WTC11 (cell line): ENCODE results near the gene SMCR8.

Experiments
- ELF4 ChIP-seq: sonication (generic); formaldehyde crosslinking; IDR thresholded peaks from 2 replicates; pipeline ENCODE4 v1.8.1; 2022; ENCODE audit warnings: low read depth, mild to moderate bottlenecking, moderate library complexity, missing genetic modification reagents
- HMGXB4 ChIP-seq: sonication (generic); formaldehyde crosslinking; IDR thresholded peaks from 2 replicates; pipeline ENCODE4 v1.8.1; 2023; ENCODE audit warnings: mild to moderate bottlenecking, moderate library complexity, missing genetic modification reagents
- RELA ChIP-seq: sonication (generic); formaldehyde crosslinking; IDR thresholded peaks from 2 replicates; pipeline ENCODE4 v1.8.1; 2022; ENCODE audit warnings: missing genetic modification reagents, mild to moderate bottlenecking, borderline replicate concordance
- TCF7 ChIP-seq: sonication (generic); formaldehyde crosslinking; IDR thresholded peaks from 2 replicates; pipeline ENCODE4 v1.8.0; 2022; ENCODE audit warnings: mild to moderate bottlenecking, low read depth, missing genetic modification reagents, moderate library complexity
- TEAD4 ChIP-seq: sonication (generic); formaldehyde crosslinking; IDR thresholded peaks from 2 replicates; pipeline ENCODE4 v1.8.0; 2022; ENCODE audit warnings: mild to moderate bottlenecking, missing genetic modification reagents
- TF ChIP-seq, protein P1 (sequence below): fragments of 200-600 bp; IDR thresholded peaks from 2 replicates; pipeline ENCODE4 v1.8.0; 2022; ENCODE audit warnings: antibody characterized with exemption
- TF ChIP-seq, protein P2 (sequence below): sonication (generic); formaldehyde crosslinking; IDR thresholded peaks from 2 replicates; pipeline ENCODE4 v1.8.0; 2022; ENCODE audit warnings: mild to moderate bottlenecking, missing genetic modification reagents

- TF ChIP-seq HMGXB4 (no peak), TEAD4 (CRISPR knock-in tag) (no peak), ELF4 (CRISPR knock-in tag) (no peak), TCF7 (CRISPR knock-in tag) (no peak), RELA (CRISPR knock-in tag) (no peak)
- TF ChIP-seq, protein P1, sequence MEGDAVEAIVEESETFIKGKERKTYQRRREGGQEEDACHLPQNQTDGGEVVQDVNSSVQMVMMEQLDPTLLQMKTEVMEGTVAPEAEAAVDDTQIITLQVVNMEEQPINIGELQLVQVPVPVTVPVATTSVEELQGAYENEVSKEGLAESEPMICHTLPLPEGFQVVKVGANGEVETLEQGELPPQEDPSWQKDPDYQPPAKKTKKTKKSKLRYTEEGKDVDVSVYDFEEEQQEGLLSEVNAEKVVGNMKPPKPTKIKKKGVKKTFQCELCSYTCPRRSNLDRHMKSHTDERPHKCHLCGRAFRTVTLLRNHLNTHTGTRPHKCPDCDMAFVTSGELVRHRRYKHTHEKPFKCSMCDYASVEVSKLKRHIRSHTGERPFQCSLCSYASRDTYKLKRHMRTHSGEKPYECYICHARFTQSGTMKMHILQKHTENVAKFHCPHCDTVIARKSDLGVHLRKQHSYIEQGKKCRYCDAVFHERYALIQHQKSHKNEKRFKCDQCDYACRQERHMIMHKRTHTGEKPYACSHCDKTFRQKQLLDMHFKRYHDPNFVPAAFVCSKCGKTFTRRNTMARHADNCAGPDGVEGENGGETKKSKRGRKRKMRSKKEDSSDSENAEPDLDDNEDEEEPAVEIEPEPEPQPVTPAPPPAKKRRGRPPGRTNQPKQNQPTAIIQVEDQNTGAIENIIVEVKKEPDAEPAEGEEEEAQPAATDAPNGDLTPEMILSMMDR: no peak
- TF ChIP-seq, protein P2, sequence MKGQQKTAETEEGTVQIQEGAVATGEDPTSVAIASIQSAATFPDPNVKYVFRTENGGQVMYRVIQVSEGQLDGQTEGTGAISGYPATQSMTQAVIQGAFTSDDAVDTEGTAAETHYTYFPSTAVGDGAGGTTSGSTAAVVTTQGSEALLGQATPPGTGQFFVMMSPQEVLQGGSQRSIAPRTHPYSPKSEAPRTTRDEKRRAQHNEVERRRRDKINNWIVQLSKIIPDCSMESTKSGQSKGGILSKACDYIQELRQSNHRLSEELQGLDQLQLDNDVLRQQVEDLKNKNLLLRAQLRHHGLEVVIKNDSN (CRISPR knock-in tag): no peak
Measured at GRCh38 chr17:18285296-18285695, 29.8 kb upstream of the SMCR8 start.
